HG02852 (cell line): ENCODE results near the gene CCDC146.
A peak's percentile ranks its signal among the peaks of the same experiment; 100 is the strongest.
"Not testable (repeated sequence)": the region's sequence is repeated elsewhere in the genome, so short reads cannot be mapped to it uniquely, and the experiment has no call there.

Experiments used
- ATAC-seq: cut with Tn5 transposase; IDR thresholded peaks from one replicate; pipeline ENCODE4 v1.9.1; 2021; ENCODE audit warnings: mild to moderate bottlenecking, moderate library complexity; ENCODE audit not compliant: unreplicated experiment

CCDC146 gene

GRCh38 chr7:77121860-77122681 is at the start of gene CCDC146:
TSS of gene CCDC146 (plus strand) at chr7:77122615. CDS start at chr7:77167669, 45,054 bp downstream.
- peak; percentile 99 for ATAC-seq

- not testable (repeated sequence) for ATAC-seq
Observed at GRCh38 chr7:77074786-77075396, 47.5 kb upstream of the CCDC146 start.

GRCh38 chr7:77077060-77077459 is 45.4 kb upstream of the CCDC146 start:
- not testable (repeated sequence) for ATAC-seq

- not testable (repeated sequence) for ATAC-seq
Observed at GRCh38 chr7:77079112-77079511, 43.3 kb upstream of the CCDC146 start.

- ATAC-seq: not testable (repeated sequence)
Observed at GRCh38 chr7:77079624-77080023, 42.8 kb upstream of the CCDC146 start.

GRCh38 chr7:77080236-77080635 is 42.2 kb upstream of the CCDC146 start:
- ATAC-seq: not testable (repeated sequence)

GRCh38 chr7:77082192-77082591 is 40.2 kb upstream of the CCDC146 start:
- not testable (repeated sequence) for ATAC-seq

GRCh38 chr7:77092301-77092700 is 30.1 kb upstream of the CCDC146 start:
- ATAC-seq: not testable (repeated sequence)

GRCh38 chr7:77100501-77100900 is 21.9 kb upstream of the CCDC146 start:
- ATAC-seq: not testable (repeated sequence)

- ATAC-seq: not testable (repeated sequence)
Observed at GRCh38 chr7:77101187-77101586, 21.2 kb upstream of the CCDC146 start.

GRCh38 chr7:77102671-77103070 is 19.7 kb upstream of the CCDC146 start:
- ATAC-seq: not testable (repeated sequence)

- not testable (repeated sequence) for ATAC-seq
Observed at GRCh38 chr7:77105904-77106303, 16.5 kb upstream of the CCDC146 start.

GRCh38 chr7:77107659-77108058 is 14.8 kb upstream of the CCDC146 start:
- not testable (repeated sequence) for ATAC-seq

GRCh38 chr7:77108362-77108761 is 14.1 kb upstream of the CCDC146 start:
- not testable (repeated sequence) for ATAC-seq

GRCh38 chr7:77112719-77113306 is 9.6 kb upstream of the CCDC146 start:
- ATAC-seq: not testable (repeated sequence)

- not testable (repeated sequence) for ATAC-seq
Observed at GRCh38 chr7:77125486-77125885, 3.1 kb downstream of the CCDC146 start.

- ATAC-seq: not testable (repeated sequence)
Observed at GRCh38 chr7:77127009-77127408, 4.6 kb downstream of the CCDC146 start.

GRCh38 chr7:77128582-77129410 is 6.4 kb downstream of the CCDC146 start:
- ATAC-seq: peak; percentile 85

GRCh38 chr7:77131781-77132180 is 9.4 kb downstream of the CCDC146 start:
- ATAC-seq: not testable (repeated sequence)

GRCh38 chr7:77138668-77139067 is 16.3 kb downstream of the CCDC146 start:
- not testable (repeated sequence) for ATAC-seq

- not testable (repeated sequence) for ATAC-seq
Observed at GRCh38 chr7:77140291-77140690, 17.9 kb downstream of the CCDC146 start.
